Effector memory CD8-positive, alpha-beta T cell (primary cell): ENCODE results near the gene GAREM1.

Experiments used
- ATAC-seq: fragments of 150-1000 bp; cut with Tn5 transposase; replicated peaks from 2 replicates; pipeline ENCODE4 v1.10.0; 2021; ENCODE audit warnings: mild to moderate bottlenecking, moderate library complexity
- DNase-seq, 3 experiments: peaks; one replicate each; pipeline ENCODE4 v3.0.0; 2021
- H3K27ac Mint-ChIP-seq, 2 donors: one replicate each; pipeline ENCODE4 v1.8.0; 2022; ENCODE audit warnings: mild to moderate bottlenecking in 2 of 2, mixed read lengths in 2 of 2, moderate library complexity in 2 of 2
- H3K27me3 Mint-ChIP-seq, 2 donors: one replicate each; pipeline ENCODE4 v1.8.0; 2022; ENCODE audit warnings: mixed read lengths in 2 of 2
- H3K36me3 Mint-ChIP-seq: one replicate; pipeline ENCODE4 v1.8.0; 2022; ENCODE audit warnings: mild to moderate bottlenecking, moderate library complexity, mixed read lengths; ENCODE audit not compliant: insufficient read depth
- H3K4me1 Mint-ChIP-seq, 2 donors: one replicate each; pipeline ENCODE4 v1.8.0; 2022; ENCODE audit warnings: low read depth in 2 of 2, mixed read lengths in 2 of 2
- H3K4me3 Mint-ChIP-seq, 2 donors: one replicate each; pipeline ENCODE4 v1.8.0; 2022; ENCODE audit warnings: mild to moderate bottlenecking in 2 of 2, mixed read lengths in 2 of 2, moderate library complexity in 2 of 2
- H3K9me3 Mint-ChIP-seq, 2 donors: one replicate each; pipeline ENCODE4 v1.8.0; 2022; ENCODE audit warnings: mixed read lengths in 2 of 2

The GAREM1 gene

DNA sequence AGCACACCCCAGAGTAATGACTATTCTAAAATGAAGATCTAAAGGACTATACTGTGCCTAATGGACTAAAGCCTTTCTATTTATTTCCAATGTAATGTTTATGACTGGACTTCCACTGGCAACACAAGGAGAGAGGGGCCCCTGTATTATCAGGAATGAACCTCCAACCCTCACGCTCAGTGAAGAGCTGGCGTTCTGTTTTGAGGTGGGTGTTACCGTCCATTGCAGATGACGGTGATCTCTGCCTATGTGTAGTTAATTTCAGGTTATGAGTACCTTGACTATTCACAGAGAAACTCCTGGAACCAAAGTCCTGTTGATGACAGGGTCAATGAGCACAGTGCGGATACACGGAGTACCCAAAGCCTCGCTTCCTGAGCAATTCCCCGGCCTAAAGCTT is 195.5 kb downstream of the GAREM1 start:
- DNase-seq (no peak), ATAC-seq (no peak)
- Mint-ChIP-seq H3K4me1 (no peaks in the 10 kb centered on the region), H3K9me3 (no peaks in the 10 kb centered on the region), H3K4me3 (no peak overlapping the region), H3K36me3 (no peaks in the 10 kb centered on the region), H3K27ac (no peak overlapping the region), H3K27me3 (peaks cover 8 to 13% of the 10 kb centered on the region in 2 donors)

DNA sequence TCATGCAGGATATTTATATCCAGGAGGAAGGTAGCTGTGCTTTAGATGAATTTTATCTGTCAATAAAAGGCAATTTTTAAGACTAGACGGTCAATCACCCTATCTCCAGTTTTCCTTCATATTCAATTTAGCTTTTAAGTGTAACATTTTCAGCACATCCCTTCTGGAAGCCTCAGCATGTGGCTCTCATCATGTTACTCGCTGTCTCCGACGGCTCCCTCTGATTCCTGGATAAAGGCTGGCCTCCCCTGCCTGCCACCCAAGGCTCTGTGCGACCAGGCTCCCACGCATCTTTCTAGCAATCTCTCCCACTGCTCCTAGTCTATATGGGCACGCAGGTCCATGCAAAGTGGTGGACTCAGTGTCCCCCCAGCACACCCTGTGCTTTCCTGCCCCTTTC is 196.4 kb downstream of the GAREM1 start:
- H3K27me3 Mint-ChIP-seq = peaks cover 8 to 18% of the 10 kb centered on the region in 2 donors
- H3K36me3 Mint-ChIP-seq = no peaks in the 10 kb centered on the region
- no peak overlapping the region for H3K27ac Mint-ChIP-seq
- H3K4me3 Mint-ChIP-seq = no peak overlapping the region
- DNase-seq (no peak), ATAC-seq (no peak)
- H3K4me1 Mint-ChIP-seq = no peaks in the 10 kb centered on the region
- H3K9me3 Mint-ChIP-seq = no peaks in the 10 kb centered on the region

DNA sequence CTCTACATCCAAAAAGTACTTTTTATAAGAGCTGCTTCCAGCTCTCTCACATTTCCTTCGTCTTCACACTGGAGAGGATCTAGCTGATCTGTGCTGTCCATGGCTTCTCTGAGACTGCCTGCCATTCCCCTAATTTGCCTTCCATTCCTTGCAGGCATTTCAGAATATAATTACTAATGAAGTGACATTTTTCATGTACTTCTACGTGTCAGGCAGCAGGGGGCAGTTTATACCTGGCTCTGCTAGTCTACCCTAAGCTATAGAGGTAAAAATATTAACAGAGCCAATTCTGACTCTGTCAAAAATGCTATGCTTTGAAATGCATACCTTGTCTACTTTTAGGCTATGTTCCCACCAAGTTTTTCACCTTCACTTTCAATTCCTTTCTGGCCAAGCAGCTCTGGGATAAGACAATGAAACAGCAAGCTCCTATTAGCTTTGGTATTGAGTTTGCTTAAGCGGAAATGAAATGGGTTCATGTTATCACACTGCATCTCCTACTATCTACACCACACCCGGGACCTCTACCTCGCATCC is 198.9 kb downstream of the GAREM1 start:
- no peak for DNase-seq
- no peak overlapping the region for H3K27ac Mint-ChIP-seq
- H3K9me3 Mint-ChIP-seq = no peaks in the 10 kb centered on the region
- H3K4me1 Mint-ChIP-seq = no peaks in the 10 kb centered on the region
- no peak overlapping the region for H3K4me3 Mint-ChIP-seq
- H3K36me3 Mint-ChIP-seq = no peaks in the 10 kb centered on the region
- no peak for ATAC-seq
- H3K27me3 Mint-ChIP-seq = peaks cover 8 to 26% of the 10 kb centered on the region in 2 donors

DNA sequence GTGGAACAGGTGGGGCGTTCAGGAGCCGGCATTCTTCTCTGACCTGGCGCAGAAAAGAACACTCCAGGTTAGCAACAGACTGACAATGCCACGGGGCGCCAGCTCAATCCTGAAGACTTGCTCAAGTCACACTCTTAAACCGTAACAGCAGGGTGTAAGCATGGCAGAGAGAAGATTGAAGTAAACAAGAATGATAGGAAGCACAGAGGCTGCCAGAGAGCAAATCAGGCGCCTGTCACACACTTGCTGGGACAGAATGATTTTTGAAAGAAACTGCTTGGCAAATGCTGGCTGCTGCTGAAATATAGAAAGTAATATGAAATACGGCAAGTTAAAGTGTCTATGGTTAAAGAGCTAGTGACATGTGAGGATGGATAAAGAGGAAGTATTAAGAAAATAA is 200.3 kb downstream of the GAREM1 start:
- Mint-ChIP-seq H3K9me3 (no peaks in the 10 kb centered on the region), H3K27ac (no peak overlapping the region), H3K27me3 (peaks cover 8 to 19% of the 10 kb centered on the region in 2 donors), H3K4me1 (no peaks in the 10 kb centered on the region), H3K36me3 (no peaks in the 10 kb centered on the region), H3K4me3 (no peak overlapping the region)
- ATAC-seq = no peak
- no peak for DNase-seq

DNA sequence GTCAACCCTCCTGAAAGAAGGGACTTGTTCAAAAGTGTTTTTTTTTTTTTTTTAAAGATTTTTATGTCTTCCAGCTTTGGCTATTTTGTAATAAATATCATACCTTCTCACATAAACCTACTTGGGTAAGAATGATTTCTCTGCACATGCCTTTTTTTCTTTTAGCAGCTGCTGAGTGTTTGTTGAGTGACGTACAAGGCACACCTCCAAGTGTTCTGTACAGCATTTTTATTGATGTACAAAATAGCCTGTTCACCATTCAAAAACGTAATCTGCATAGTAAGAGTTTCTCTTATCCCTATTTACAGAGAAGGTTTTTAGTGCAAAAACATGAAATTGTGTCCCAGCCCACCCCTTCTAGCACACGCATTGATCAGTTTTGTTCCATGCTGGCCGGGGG is 203.2 kb downstream of the GAREM1 start:
- Mint-ChIP-seq H3K9me3 (no peaks in the 10 kb centered on the region), H3K36me3 (no peaks in the 10 kb centered on the region)
- no peak for ATAC-seq

DNA sequence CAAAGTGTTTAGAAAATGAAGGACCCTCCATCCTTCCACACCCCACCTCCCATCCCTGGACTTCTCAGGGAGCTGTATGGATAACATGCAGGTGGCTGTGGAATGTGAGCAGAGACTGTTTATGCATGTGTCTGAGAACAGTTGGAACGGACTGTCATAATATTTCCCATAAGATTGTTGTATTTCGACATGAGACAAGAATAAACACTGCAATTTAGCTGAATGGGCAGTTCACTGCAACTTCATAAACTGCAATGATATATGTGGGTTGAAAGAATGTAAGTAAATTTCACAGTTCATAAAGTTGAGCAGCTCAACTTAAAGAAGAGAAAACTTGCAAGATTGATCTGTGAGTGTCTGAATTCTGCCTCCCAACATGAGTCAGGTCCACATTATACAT is 206.3 kb downstream of the GAREM1 start:
- H3K9me3 Mint-ChIP-seq = no peaks in the 10 kb centered on the region

More for the DNA sequence above, 203.2 kb downstream of the GAREM1 start:
- Mint-ChIP-seq H3K4me3 (no peak overlapping the region), H3K4me1 (no peaks in the 10 kb centered on the region), H3K27ac (no peak overlapping the region), H3K27me3 (peaks cover 9 to 24% of the 10 kb centered on the region in 2 donors)
- DNase-seq = no peak

DNA sequence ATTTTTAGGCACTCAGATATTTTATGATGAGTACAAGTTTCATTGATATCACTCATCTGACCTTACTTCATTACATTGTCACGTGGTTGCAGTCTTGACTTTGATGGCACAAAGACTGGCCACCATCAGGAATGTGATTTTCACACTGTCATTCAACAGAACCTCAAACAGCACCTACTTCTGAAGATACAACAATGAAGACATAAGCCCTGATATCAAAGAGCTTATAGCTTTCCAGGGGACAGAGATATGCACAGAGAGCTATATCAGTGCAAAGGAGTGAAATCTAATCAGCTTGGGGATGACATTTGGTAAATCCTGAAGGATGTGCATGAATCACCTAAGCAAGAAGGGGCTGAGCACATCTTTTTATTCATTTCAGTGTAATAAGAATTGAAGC is 208.6 kb downstream of the GAREM1 start:
- Mint-ChIP-seq H3K27me3 (peaks cover 26 to 34% of the 10 kb centered on the region in 2 donors), H3K36me3 (no peaks in the 10 kb centered on the region), H3K4me1 (no peaks in the 10 kb centered on the region), H3K9me3 (no peaks in the 10 kb centered on the region), H3K4me3 (no peak overlapping the region), H3K27ac (no peak overlapping the region)
- DNase-seq (no peak), ATAC-seq (no peak)

More for the DNA sequence above, 206.3 kb downstream of the GAREM1 start:
- DNase-seq (no peak), ATAC-seq (no peak)
- Mint-ChIP-seq H3K27ac (no peak overlapping the region), H3K36me3 (no peaks in the 10 kb centered on the region), H3K4me3 (no peak overlapping the region), H3K27me3 (peaks cover 9 to 31% of the 10 kb centered on the region in 2 donors), H3K4me1 (no peaks in the 10 kb centered on the region)

DNA sequence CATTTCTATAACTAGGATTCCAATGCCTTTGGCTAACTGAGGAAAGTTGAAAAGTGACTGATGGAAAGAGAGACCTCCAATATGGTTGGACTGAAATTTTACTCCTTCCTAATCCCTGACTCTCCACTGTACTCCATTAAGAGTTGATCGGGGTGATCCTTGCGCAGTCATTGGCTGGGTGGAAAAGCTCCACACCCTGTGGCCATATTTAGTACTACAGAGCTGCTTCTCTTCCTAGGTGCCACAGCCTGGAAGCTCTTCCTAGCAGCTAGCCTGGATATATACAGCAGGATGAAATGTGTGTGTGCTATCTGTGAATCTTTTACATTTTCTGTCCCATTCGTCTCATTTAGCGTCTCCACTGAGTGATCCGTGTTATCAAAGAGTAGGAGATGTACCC is 209.7 kb downstream of the GAREM1 start:
- DNase-seq (no peak), ATAC-seq (no peak)
- Mint-ChIP-seq H3K4me3 (no peak overlapping the region), H3K27ac (no peak overlapping the region), H3K9me3 (no peaks in the 10 kb centered on the region), H3K27me3 (peaks cover 37 to 44% of the 10 kb centered on the region in 2 donors), H3K36me3 (no peaks in the 10 kb centered on the region), H3K4me1 (no peaks in the 10 kb centered on the region)

DNA sequence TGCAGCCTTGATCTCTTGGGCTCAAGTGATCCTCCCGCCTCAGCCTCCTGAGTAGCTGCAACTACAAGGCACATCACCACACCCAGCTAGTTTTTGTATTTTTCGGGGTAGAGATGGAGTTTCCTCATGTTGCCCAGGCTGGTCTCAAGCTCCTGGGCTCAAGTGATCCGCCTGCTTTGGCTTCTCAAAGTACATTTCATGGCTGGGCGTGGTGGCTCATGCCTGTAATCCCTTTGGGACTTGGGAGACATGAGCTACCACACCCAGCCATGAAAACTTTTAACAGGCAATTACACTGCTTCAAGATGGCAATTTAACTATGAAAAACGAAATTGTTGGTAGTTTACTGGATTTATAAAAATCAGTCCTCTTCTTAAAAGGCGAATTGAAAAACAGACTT is 211.1 kb downstream of the GAREM1 start:
- H3K4me1 Mint-ChIP-seq = no peaks in the 10 kb centered on the region
- H3K9me3 Mint-ChIP-seq = no peaks in the 10 kb centered on the region
- DNase-seq = no peak
- H3K27me3 Mint-ChIP-seq = peaks cover 44 to 58% of the 10 kb centered on the region in 2 donors
- no peaks in the 10 kb centered on the region for H3K36me3 Mint-ChIP-seq
- no peak overlapping the region for H3K27ac Mint-ChIP-seq
- no peak overlapping the region for H3K4me3 Mint-ChIP-seq
- ATAC-seq = no peak

DNA sequence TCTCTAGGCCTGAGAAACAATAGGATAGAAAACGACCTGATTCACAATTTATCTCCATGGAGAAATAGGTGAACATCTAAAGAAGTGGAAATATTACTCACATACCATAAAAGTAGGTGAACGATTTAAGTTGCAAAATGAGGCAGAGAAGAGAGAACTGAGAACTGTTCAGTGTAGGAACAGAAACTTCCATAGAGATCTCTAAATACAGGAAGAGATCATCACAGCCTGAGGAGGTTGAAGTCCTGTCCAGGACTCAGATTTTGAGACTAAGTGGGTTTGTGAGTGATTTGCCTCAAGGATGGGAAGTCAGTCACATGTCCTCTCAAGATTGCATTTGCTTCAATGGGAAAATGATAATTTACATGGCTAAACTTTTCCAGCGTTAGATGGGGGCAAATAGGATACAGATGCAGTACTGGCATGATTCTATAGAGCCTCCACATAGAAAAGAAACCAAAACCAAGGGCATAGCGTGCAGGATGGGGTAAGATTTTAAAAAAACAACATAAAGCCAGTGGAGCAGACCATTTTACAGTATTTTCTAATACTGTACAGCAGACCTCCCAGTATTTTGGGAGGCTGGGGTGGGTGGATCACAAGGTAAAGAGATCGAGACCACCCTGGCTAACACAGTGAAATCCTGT is 212.0 kb downstream of the GAREM1 start:
- Mint-ChIP-seq H3K4me3 (no peak overlapping the region), H3K4me1 (no peaks in the 10 kb centered on the region), H3K36me3 (no peaks in the 10 kb centered on the region), H3K9me3 (no peaks in the 10 kb centered on the region), H3K27me3 (peaks cover 42 to 58% of the 10 kb centered on the region in 2 donors), H3K27ac (no peak overlapping the region)
- no peak for ATAC-seq
- no peak for DNase-seq

DNA sequence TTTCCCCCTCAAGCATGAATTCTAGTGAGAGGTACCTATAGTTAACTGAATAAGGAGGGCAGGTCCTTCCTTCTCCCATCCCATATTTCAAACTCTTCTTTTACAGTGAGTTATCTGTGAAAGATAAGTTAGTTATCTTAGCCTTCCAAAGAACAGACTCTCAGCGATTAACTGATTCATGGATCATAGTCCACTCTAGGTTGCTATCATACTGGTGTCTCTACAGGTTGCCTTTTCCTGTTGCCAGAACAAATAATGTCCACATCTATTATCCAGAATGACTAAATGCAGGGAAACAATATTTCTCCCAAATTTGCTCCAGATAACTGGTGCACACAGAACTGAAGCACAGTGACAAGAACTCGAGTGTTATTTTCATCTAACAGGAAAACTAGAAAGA is 212.5 kb downstream of the GAREM1 start:
- no peak for DNase-seq
- H3K4me3 Mint-ChIP-seq = no peak overlapping the region
- H3K27me3 Mint-ChIP-seq = peaks cover 47 to 57% of the 10 kb centered on the region in 2 donors
- ATAC-seq = no peak
- H3K4me1 Mint-ChIP-seq = no peaks in the 10 kb centered on the region
- H3K36me3 Mint-ChIP-seq = no peaks in the 10 kb centered on the region
- no peaks in the 10 kb centered on the region for H3K9me3 Mint-ChIP-seq
- no peak overlapping the region for H3K27ac Mint-ChIP-seq

DNA sequence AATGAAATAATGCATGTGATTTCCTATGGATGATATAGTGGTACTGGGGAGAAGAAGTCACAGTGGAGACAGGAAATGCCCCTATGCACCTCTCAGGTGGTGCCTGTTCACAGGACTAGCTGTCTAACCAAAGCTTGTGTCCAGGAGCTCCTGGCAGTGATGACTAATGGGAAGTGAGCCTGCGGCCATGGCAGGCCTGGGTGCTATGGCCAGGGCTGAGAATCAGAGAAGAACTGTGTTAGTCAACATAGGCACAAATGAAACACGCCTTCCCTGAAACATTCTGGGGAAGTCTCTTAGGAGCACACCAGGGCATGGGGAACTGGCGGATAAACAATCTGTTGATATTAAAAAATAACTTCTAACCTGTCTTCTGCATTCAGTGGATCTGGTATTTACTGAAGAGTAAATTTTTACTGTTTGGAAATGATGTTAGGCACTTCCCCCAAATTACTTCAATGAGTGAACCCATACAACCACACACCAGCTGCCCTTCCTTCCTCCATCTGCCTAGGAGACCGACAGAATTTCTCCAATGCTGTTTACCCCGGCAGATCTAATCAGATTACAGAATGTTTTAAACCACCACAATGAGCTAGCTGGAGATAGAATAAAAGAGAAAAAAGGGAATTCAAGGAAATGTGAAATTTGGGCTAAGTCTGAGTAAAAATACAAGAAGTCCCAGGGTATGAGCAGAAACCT is 213.4 kb downstream of the GAREM1 start:
- no peak overlapping the region for H3K27ac Mint-ChIP-seq
- no peaks in the 10 kb centered on the region for H3K4me1 Mint-ChIP-seq
- H3K36me3 Mint-ChIP-seq = no peaks in the 10 kb centered on the region
- no peaks in the 10 kb centered on the region for H3K9me3 Mint-ChIP-seq
- no peak for DNase-seq
- H3K27me3 Mint-ChIP-seq = peaks cover 56 to 64% of the 10 kb centered on the region in 2 donors
- no peak overlapping the region for H3K4me3 Mint-ChIP-seq
- no peak for ATAC-seq

DNA sequence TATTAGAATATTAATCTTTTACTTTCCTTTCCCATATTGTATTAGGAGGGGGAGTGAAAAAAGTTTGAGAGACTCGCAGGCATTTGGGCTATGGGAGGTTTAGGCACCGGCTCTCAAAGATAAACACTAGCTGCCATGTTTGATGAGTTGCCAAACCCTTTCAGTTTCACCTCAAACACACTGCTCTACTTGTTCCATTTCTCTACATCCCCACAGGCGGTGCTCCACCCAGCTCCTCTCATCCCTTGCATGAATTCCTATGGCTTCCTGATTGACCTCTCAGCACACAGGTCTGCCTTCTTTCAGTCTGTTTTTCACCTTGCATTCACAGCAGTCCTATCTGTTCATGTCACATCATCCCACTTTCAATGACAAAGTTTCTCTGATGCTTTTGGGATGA is 215.1 kb downstream of the GAREM1 start:
- H3K27ac Mint-ChIP-seq = no peak overlapping the region
- no peaks in the 10 kb centered on the region for H3K36me3 Mint-ChIP-seq
- no peaks in the 10 kb centered on the region for H3K9me3 Mint-ChIP-seq
- H3K4me3 Mint-ChIP-seq = no peak overlapping the region
- DNase-seq = no peak
- ATAC-seq = no peak
- no peaks in the 10 kb centered on the region for H3K4me1 Mint-ChIP-seq
- peaks cover 56 to 72% of the 10 kb centered on the region in 2 donors for H3K27me3 Mint-ChIP-seq
